K562 (cell line): ENCODE measurements around the gene ATXN1. TPM values are rescaled to one million over a fixed set of nuclear protein-coding genes. Genes with fewer than 3 reads are reported as not detected.

ENCODE experiments used
- BCL6 ChIP-seq: fragments of 250-450 bp; sonication (Bioruptor Pico); IDR thresholded peaks from 2 replicates; pipeline ENCODE4 v1.4.0; 2020
- GTF2A2 ChIP-seq: IDR thresholded peaks from 2 replicates; pipeline ENCODE4 v1.6.1; 2016; ENCODE audit warnings: mild to moderate bottlenecking, missing genetic modification characterization, missing compliant biosample characterization
- HDAC3 ChIP-seq: fragments of 450-650 bp; IDR thresholded peaks from 2 replicates; pipeline ENCODE4 v1.6.1; 2018; ENCODE audit warnings: borderline replicate concordance, mild to moderate bottlenecking, moderate library complexity; ENCODE audit not compliant: partially characterized antibody
- HNRNPLL ChIP-seq: fragments of 200-400 bp; formaldehyde crosslinking; IDR thresholded peaks from 2 replicates; pipeline ENCODE4 v1.6.1; 2017; ENCODE audit warnings: low read length, low read depth, mild to moderate bottlenecking; ENCODE audit not compliant: poor library complexity, severe bottlenecking
- JUN ChIP-seq, 2 experiments: sonication (generic) in 1 of 2; formaldehyde crosslinking in 1 of 2; IDR thresholded peaks; 2 replicates each; pipeline versions ENCODE4 v1.6.1 to v1.8.0; 2012 to 2022; ENCODE audit warnings: borderline replicate concordance in 2 of 2, mild to moderate bottlenecking in 2 of 2, improper control_type of control experiment in 1 of 2, low read depth in 1 of 2, low read length in 1 of 2, missing genetic modification reagents in 1 of 2
- L3MBTL2 ChIP-seq: fragments of 450-650 bp; IDR thresholded peaks from 2 replicates; pipeline ENCODE4 v1.6.1; 2016; ENCODE audit warnings: mild to moderate bottlenecking, moderate library complexity
- NCOA4 ChIP-seq: fragments of 450-650 bp; IDR thresholded peaks from 2 replicates; pipeline ENCODE4 v1.6.1; 2018; ENCODE audit warnings: mild to moderate bottlenecking; ENCODE audit not compliant: partially characterized antibody
- NCOR1 ChIP-seq: fragments of 450-650 bp; IDR thresholded peaks from 2 replicates; pipeline ENCODE4 v1.6.1; 2016; ENCODE audit warnings: mild to moderate bottlenecking, moderate library complexity
- NR2C2 ChIP-seq, 2 experiments: fragments of 200-800 bp in 1 of 2; sonication (Bioruptor generic) in 1 of 2; sonication (generic) in 1 of 2; formaldehyde crosslinking in 1 of 2; IDR thresholded peaks; 2 replicates each; pipeline versions ENCODE4 v1.6.1 to v1.8.0; 2016 to 2022; ENCODE audit warnings: mild to moderate bottlenecking in 1 of 2, missing compliant biosample characterization in 1 of 2, missing genetic modification characterization in 1 of 2, missing genetic modification reagents in 1 of 2
- SIN3B ChIP-seq: fragments of 450-650 bp; IDR thresholded peaks from 2 replicates; pipeline ENCODE4 v1.6.1; 2017; ENCODE audit warnings: low read depth, mild to moderate bottlenecking, moderate library complexity
- THRB ChIP-seq: fragments of 450-650 bp; formaldehyde crosslinking; conservative IDR thresholded peaks from 2 replicates; pipeline ENCODE4 v1.4.0; 2022; ENCODE audit warnings: mild to moderate bottlenecking, missing genetic modification characterization
- XRCC5 ChIP-seq: fragments of 200-400 bp; formaldehyde crosslinking; IDR thresholded peaks from 2 replicates; pipeline ENCODE4 v1.6.1; 2017; ENCODE audit warnings: low read depth, mild to moderate bottlenecking, low read length
- ZFP1 ChIP-seq: fragments of 450-650 bp; formaldehyde crosslinking; IDR thresholded peaks from 2 replicates; pipeline ENCODE4 v1.4.0; 2020; ENCODE audit warnings: mild to moderate bottlenecking, mixed read lengths
- ZNF274 ChIP-seq: IDR thresholded peaks from 2 replicates; pipeline ENCODE4 v1.6.1; 2011; ENCODE audit warnings: low read depth, mild to moderate bottlenecking, low read length, moderate library complexity, borderline replicate concordance
- ZNF347 ChIP-seq: fragments of 450-650 bp; formaldehyde crosslinking; IDR thresholded peaks from 2 replicates; pipeline ENCODE4 v1.4.0; 2020; ENCODE audit warnings: low read depth, mild to moderate bottlenecking, moderate library complexity
- ZNF644 ChIP-seq: fragments of 200-800 bp; sonication (Bioruptor generic); IDR thresholded peaks from 2 replicates; pipeline ENCODE4 v1.6.1; 2016; ENCODE audit warnings: low read depth, missing genetic modification characterization, missing compliant biosample characterization
- polyA plus RNA-seq, 8 experiments: library from polyadenylated mRNA; depleted of rRNA in 4 of 8; stranded (reverse) in 5 of 8; unstranded in 3 of 8; fragments of >200 nt; fragmentation: Nextera tagmentation in 2 of 8; fragmentation: Illumina TruSeq in 1 of 8; extraction: Ambion mirVana in 2 of 8; extraction: Trizol in 1 of 8; gene quantifications; 2 replicates each; pipeline versions ENCODE4 v1.2.1 to v1.2.3, GENCODE V29; 2011 to 2014; ENCODE audit warnings: inconsistent platforms in 1 of 8, missing spikeins in 1 of 8
- total RNA-seq, 7 experiments: library from RNA; depleted of rRNA in 6 of 7; stranded (reverse); fragments of >200 nt in 6 of 7; fragmentation: Illumina TruSeq in 2 of 7; extraction: Trizol in 2 of 7; gene quantifications; 2 replicates each; pipeline versions ENCODE4 v1.2.1 to v1.2.3, GENCODE V29; 2011 to 2021; ENCODE audit warnings: low replicate concordance in 1 of 7

Gene ATXN1
- total and polyA plus RNA-seq, 9 of the 15 experiments (the other 6 are each of a cell fraction or from before 2014, with no cell fraction given), result under 0.01 to 1.2 (median 0.58) TPM

- TF ChIP-seq THRB (no peak), HDAC3 (no peak), NCOR1 (peak; percentile 59; the same call in 1 of the 2 replicates), SIN3B (no peak), XRCC5 (peak; percentile 46; the same call in 1 of the 2 replicates), JUN (IDR thresholded peaks at IDR 0.05; ENCODE audit: borderline replicate concordance, low read depth, low read length) (peak; percentile 98), JUN (CRISPR knock-in tag; IDR thresholded peaks at IDR 0.05; ENCODE audit: borderline replicate concordance) (peak; percentile 100), ZNF274 (no peak), BCL6 (no peak), ZNF347 (CRISPR knock-in tag) (no peak), GTF2A2 (tag) (no peak), L3MBTL2 (peak; percentile 79; the same call in 1 of the 2 replicates), NCOA4 (no peak), HNRNPLL (peak; percentile 25), ZFP1 (CRISPR knock-in tag) (0 out of 2 replicates have a peak, but pooled peaks have one; percentile 7), NR2C2 (CRISPR knock-in tag; IDR thresholded peaks at IDR 0.05) (no peak), NR2C2 (tag; IDR thresholded peaks at IDR 0.05) (peak; percentile 32; the same call in 1 of the 2 replicates), ZNF644 (tag) (peak; percentile 27)
These were observed 441.3 kb downstream of the ATXN1 start (continued) for GRCh38 chr6:16319813-16320532.
